Measurements from ENCODE around the gene GYPE. TPM values are rescaled to one million over a fixed set of nuclear protein-coding genes. Genes with fewer than 3 reads are reported as not detected.
"Not testable (repeated sequence)": the region's sequence is repeated elsewhere in the genome, so short reads cannot be mapped to it uniquely, and the experiment has no call there.

GYPE gene
- total RNA-seq: 2.1 TPM

- H3K27me3 ChIP-seq (ENCODE audit: control insufficient read depth in 3 of 3, insufficient read depth in 3 of 3, low read length in 3 of 3); H3K4me3 ChIP-seq (ENCODE audit: low read length in 3 of 3); H3K27ac ChIP-seq (ENCODE audit: low read depth, low read length); H3K4me1 ChIP-seq (ENCODE audit: control insufficient read depth in 3 of 3, insufficient read depth in 3 of 3, low read length in 3 of 3); H3K36me3 ChIP-seq (ENCODE audit: control insufficient read depth in 3 of 3, insufficient read depth in 3 of 3, low read length in 3 of 3); H3K9ac ChIP-seq (ENCODE audit: low read depth in 1 of 3, low read length in 3 of 3); H3K9me3 ChIP-seq (ENCODE audit: control insufficient read depth in 3 of 3, low read length in 3 of 3): not testable (repeated sequence)
Measured at GRCh38 chr4:143905440-143905839, at the start of gene GYPE. Gene GYPE (minus strand): TSS chr4:143905559. CDS start chr4:143905507, 52 bp downstream.

- H3K27ac ChIP-seq (ENCODE audit: low read depth, low read length); H3K36me3 ChIP-seq (ENCODE audit: control insufficient read depth in 3 of 3, insufficient read depth in 3 of 3, low read length in 3 of 3); H3K9me3 ChIP-seq (ENCODE audit: control insufficient read depth in 3 of 3, low read length in 3 of 3); H3K4me1 ChIP-seq (ENCODE audit: control insufficient read depth in 3 of 3, insufficient read depth in 3 of 3, low read length in 3 of 3); H3K27me3 ChIP-seq (ENCODE audit: control insufficient read depth in 3 of 3, insufficient read depth in 3 of 3, low read length in 3 of 3); H3K9ac ChIP-seq (ENCODE audit: low read depth in 1 of 3, low read length in 3 of 3); H3K4me3 ChIP-seq (ENCODE audit: low read length in 3 of 3): not testable (repeated sequence)
Measured at GRCh38 chr4:143951458-143951972, 46.2 kb upstream of the GYPE start.

- H3K4me3 ChIP-seq (ENCODE audit: low read length in 3 of 3); H3K4me1 ChIP-seq (ENCODE audit: control insufficient read depth in 3 of 3, insufficient read depth in 3 of 3, low read length in 3 of 3); H3K27me3 ChIP-seq (ENCODE audit: control insufficient read depth in 3 of 3, insufficient read depth in 3 of 3, low read length in 3 of 3); H3K9me3 ChIP-seq (ENCODE audit: control insufficient read depth in 3 of 3, low read length in 3 of 3); H3K9ac ChIP-seq (ENCODE audit: low read depth in 1 of 3, low read length in 3 of 3); H3K36me3 ChIP-seq (ENCODE audit: control insufficient read depth in 3 of 3, insufficient read depth in 3 of 3, low read length in 3 of 3); H3K27ac ChIP-seq (ENCODE audit: low read depth, low read length): not testable (repeated sequence)
Measured at GRCh38 chr4:143950967-143951366, 45.6 kb upstream of the GYPE start.

- H3K27ac ChIP-seq (ENCODE audit: low read depth, low read length); H3K4me1 ChIP-seq (ENCODE audit: control insufficient read depth in 3 of 3, insufficient read depth in 3 of 3, low read length in 3 of 3); H3K4me3 ChIP-seq (ENCODE audit: low read length in 3 of 3); H3K9me3 ChIP-seq (ENCODE audit: control insufficient read depth in 3 of 3, low read length in 3 of 3); H3K27me3 ChIP-seq (ENCODE audit: control insufficient read depth in 3 of 3, insufficient read depth in 3 of 3, low read length in 3 of 3); H3K9ac ChIP-seq (ENCODE audit: low read depth in 1 of 3, low read length in 3 of 3); H3K36me3 ChIP-seq (ENCODE audit: control insufficient read depth in 3 of 3, insufficient read depth in 3 of 3, low read length in 3 of 3): not testable (repeated sequence)
Measured at GRCh38 chr4:143950185-143950584, 44.8 kb upstream of the GYPE start.

GRCh38 chr4:143947493-143947892 is 42.1 kb upstream of the GYPE start:
- not testable (repeated sequence) for H3K9ac ChIP-seq (ENCODE audit: low read depth in 1 of 3, low read length in 3 of 3); H3K4me1 ChIP-seq (ENCODE audit: control insufficient read depth in 3 of 3, insufficient read depth in 3 of 3, low read length in 3 of 3); H3K9me3 ChIP-seq (ENCODE audit: control insufficient read depth in 3 of 3, low read length in 3 of 3); H3K4me3 ChIP-seq (ENCODE audit: low read length in 3 of 3); H3K36me3 ChIP-seq (ENCODE audit: control insufficient read depth in 3 of 3, insufficient read depth in 3 of 3, low read length in 3 of 3); H3K27ac ChIP-seq (ENCODE audit: low read depth, low read length); H3K27me3 ChIP-seq (ENCODE audit: control insufficient read depth in 3 of 3, insufficient read depth in 3 of 3, low read length in 3 of 3)

- not testable (repeated sequence) for H3K27ac ChIP-seq (ENCODE audit: low read depth, low read length); H3K27me3 ChIP-seq (ENCODE audit: control insufficient read depth in 3 of 3, insufficient read depth in 3 of 3, low read length in 3 of 3); H3K4me1 ChIP-seq (ENCODE audit: control insufficient read depth in 3 of 3, insufficient read depth in 3 of 3, low read length in 3 of 3); H3K9ac ChIP-seq (ENCODE audit: low read depth in 1 of 3, low read length in 3 of 3); H3K4me3 ChIP-seq (ENCODE audit: low read length in 3 of 3); H3K36me3 ChIP-seq (ENCODE audit: control insufficient read depth in 3 of 3, insufficient read depth in 3 of 3, low read length in 3 of 3); H3K9me3 ChIP-seq (ENCODE audit: control insufficient read depth in 3 of 3, low read length in 3 of 3)
Measured at GRCh38 chr4:143940708-143941107, 35.3 kb upstream of the GYPE start.

GRCh38 chr4:143939528-143939927 is 34.2 kb upstream of the GYPE start:
- no peaks in the 10 kb centered on the region for H3K9me3 ChIP-seq (ENCODE audit: control insufficient read depth in 3 of 3, low read length in 3 of 3)
- no peak overlapping the region for H3K4me3 ChIP-seq (ENCODE audit: low read length in 3 of 3)
- H3K9ac ChIP-seq (ENCODE audit: low read depth in 1 of 3, low read length in 3 of 3): no peak overlapping the region
- no peaks in the 10 kb centered on the region for H3K4me1 ChIP-seq (ENCODE audit: control insufficient read depth in 3 of 3, insufficient read depth in 3 of 3, low read length in 3 of 3)
- no peaks in the 10 kb centered on the region for H3K36me3 ChIP-seq (ENCODE audit: control insufficient read depth in 3 of 3, insufficient read depth in 3 of 3, low read length in 3 of 3)
- H3K27ac ChIP-seq (ENCODE audit: low read depth, low read length): no peak overlapping the region
- no peaks in the 10 kb centered on the region for H3K27me3 ChIP-seq (ENCODE audit: control insufficient read depth in 3 of 3, insufficient read depth in 3 of 3, low read length in 3 of 3)

- not testable (repeated sequence) for H3K27me3 ChIP-seq (ENCODE audit: control insufficient read depth in 3 of 3, insufficient read depth in 3 of 3, low read length in 3 of 3); H3K27ac ChIP-seq (ENCODE audit: low read depth, low read length); H3K4me3 ChIP-seq (ENCODE audit: low read length in 3 of 3); H3K9ac ChIP-seq (ENCODE audit: low read depth in 1 of 3, low read length in 3 of 3); H3K36me3 ChIP-seq (ENCODE audit: control insufficient read depth in 3 of 3, insufficient read depth in 3 of 3, low read length in 3 of 3); H3K4me1 ChIP-seq (ENCODE audit: control insufficient read depth in 3 of 3, insufficient read depth in 3 of 3, low read length in 3 of 3); H3K9me3 ChIP-seq (ENCODE audit: control insufficient read depth in 3 of 3, low read length in 3 of 3)
Measured at GRCh38 chr4:143938890-143939289, 33.5 kb upstream of the GYPE start.

- H3K4me1 ChIP-seq (ENCODE audit: control insufficient read depth in 3 of 3, insufficient read depth in 3 of 3, low read length in 3 of 3): no peaks in the 10 kb centered on the region
- no peak overlapping the region for H3K27ac ChIP-seq (ENCODE audit: low read depth, low read length)
- H3K9me3 ChIP-seq (ENCODE audit: control insufficient read depth in 3 of 3, low read length in 3 of 3): no peaks in the 10 kb centered on the region
- H3K36me3 ChIP-seq (ENCODE audit: control insufficient read depth in 3 of 3, insufficient read depth in 3 of 3, low read length in 3 of 3): no peaks in the 10 kb centered on the region
- H3K4me3 ChIP-seq (ENCODE audit: low read length in 3 of 3): no peak overlapping the region
- H3K9ac ChIP-seq (ENCODE audit: low read depth in 1 of 3, low read length in 3 of 3): no peak overlapping the region
- H3K27me3 ChIP-seq (ENCODE audit: control insufficient read depth in 3 of 3, insufficient read depth in 3 of 3, low read length in 3 of 3): no peaks in the 10 kb centered on the region
Measured at GRCh38 chr4:143921181-143921580, 15.8 kb upstream of the GYPE start.

GRCh38 chr4:143916485-143916884 is 11.1 kb upstream of the GYPE start:
- H3K9me3 ChIP-seq (ENCODE audit: control insufficient read depth in 3 of 3, low read length in 3 of 3); H3K27ac ChIP-seq (ENCODE audit: low read depth, low read length); H3K4me1 ChIP-seq (ENCODE audit: control insufficient read depth in 3 of 3, insufficient read depth in 3 of 3, low read length in 3 of 3); H3K36me3 ChIP-seq (ENCODE audit: control insufficient read depth in 3 of 3, insufficient read depth in 3 of 3, low read length in 3 of 3); H3K9ac ChIP-seq (ENCODE audit: low read depth in 1 of 3, low read length in 3 of 3); H3K4me3 ChIP-seq (ENCODE audit: low read length in 3 of 3); H3K27me3 ChIP-seq (ENCODE audit: control insufficient read depth in 3 of 3, insufficient read depth in 3 of 3, low read length in 3 of 3): not testable (repeated sequence)

GRCh38 chr4:143912478-143912877 is 7.1 kb upstream of the GYPE start:
- H3K9me3 ChIP-seq (ENCODE audit: control insufficient read depth in 3 of 3, low read length in 3 of 3); H3K27me3 ChIP-seq (ENCODE audit: control insufficient read depth in 3 of 3, insufficient read depth in 3 of 3, low read length in 3 of 3); H3K4me3 ChIP-seq (ENCODE audit: low read length in 3 of 3); H3K36me3 ChIP-seq (ENCODE audit: control insufficient read depth in 3 of 3, insufficient read depth in 3 of 3, low read length in 3 of 3); H3K27ac ChIP-seq (ENCODE audit: low read depth, low read length); H3K9ac ChIP-seq (ENCODE audit: low read depth in 1 of 3, low read length in 3 of 3); H3K4me1 ChIP-seq (ENCODE audit: control insufficient read depth in 3 of 3, insufficient read depth in 3 of 3, low read length in 3 of 3): not testable (repeated sequence)

All from skeletal muscle tissue (tissue), 4 donors.